ENCODE results near the gene ATP6V0E1. TPM values are rescaled to one million over a fixed set of nuclear protein-coding genes. Genes with fewer than 3 reads are reported as not detected.

Gene ATP6V0E1
- total RNA-seq, 2 donors from 2014 or later = 194 to 218 TPM

GRCh38 chr5:173001229-173001841, 17.8 kb downstream of the ATP6V0E1 start:
- Histone ChIP-seq H3K9ac (ENCODE audit: low read depth in 2 of 2, low read length in 2 of 2) (no peak overlapping the region), H3K27me3 (no peaks in the 10 kb centered on the region), H3K9me3 (no peaks in the 10 kb centered on the region), H3K27ac (no peak overlapping the region), H3K4me1 (no peaks in the 10 kb centered on the region), H3K4me3 (no peak overlapping the region), H3K36me3 (no peaks in the 10 kb centered on the region)
- intact Hi-C loops (cut with DNase I) = no loop called here
- no peak for TF ChIP-seq CTCF (IDR thresholded peaks at IDR 0.05)
- no peak for DNase-seq

GRCh38 chr5:173003360-173003759, 19.8 kb downstream of the ATP6V0E1 start:
- Histone ChIP-seq H3K27me3 (no peaks in the 10 kb centered on the region), H3K36me3 (no peaks in the 10 kb centered on the region), H3K9ac (ENCODE audit: low read depth in 2 of 2, low read length in 2 of 2) (no peak overlapping the region), H3K4me3 (no peak overlapping the region), H3K27ac (no peak overlapping the region), H3K9me3 (no peaks in the 10 kb centered on the region), H3K4me1 (peaks cover 3% of the 10 kb centered on the region)
- intact Hi-C loops (cut with DNase I) = no loop called here
- no peak for DNase-seq
- TF ChIP-seq CTCF (IDR thresholded peaks at IDR 0.05) = no peak

GRCh38 chr5:173004013-173004412, 20.4 kb downstream of the ATP6V0E1 start:
- intact Hi-C loops (cut with DNase I) = no loop called here
- no peak for DNase-seq
- no peaks in the 10 kb centered on the region for H3K36me3 ChIP-seq
- no peaks in the 10 kb centered on the region for H3K9me3 ChIP-seq
- TF ChIP-seq CTCF (IDR thresholded peaks at IDR 0.05) = no peak
- H3K27me3 ChIP-seq = no peaks in the 10 kb centered on the region
- H3K9ac ChIP-seq (ENCODE audit: low read depth in 2 of 2, low read length in 2 of 2) = no peak overlapping the region
- H3K4me1 ChIP-seq = peaks cover 3% of the 10 kb centered on the region
- H3K4me3 ChIP-seq = no peak overlapping the region
- no peak overlapping the region for H3K27ac ChIP-seq

- Histone ChIP-seq H3K4me3 (no peak overlapping the region), H3K9ac (ENCODE audit: low read depth in 2 of 2, low read length in 2 of 2) (no peak overlapping the region), H3K4me1 (peaks cover 3% of the 10 kb centered on the region), H3K36me3 (no peaks in the 10 kb centered on the region), H3K9me3 (no peaks in the 10 kb centered on the region), H3K27me3 (no peaks in the 10 kb centered on the region), H3K27ac (no peak overlapping the region)
- no peak for TF ChIP-seq CTCF (IDR thresholded peaks at IDR 0.05)
- DNase-seq = no peak
- intact Hi-C loops (cut with DNase I) = no loop called here
Measured at GRCh38 chr5:173004447-173004846, 20.9 kb downstream of the ATP6V0E1 start.

- DNase-seq = no peak
- Histone ChIP-seq H3K9ac (ENCODE audit: low read depth in 2 of 2, low read length in 2 of 2) (no peak overlapping the region), H3K27ac (no peak overlapping the region), H3K9me3 (no peaks in the 10 kb centered on the region), H3K36me3 (no peaks in the 10 kb centered on the region), H3K27me3 (no peaks in the 10 kb centered on the region), H3K4me1 (peaks cover 9% of the 10 kb centered on the region), H3K4me3 (no peak overlapping the region)
- TF ChIP-seq CTCF (IDR thresholded peaks at IDR 0.05) = no peak
- intact Hi-C loops (cut with DNase I) = no loop called here
Measured at GRCh38 chr5:173010021-173010420, 26.4 kb downstream of the ATP6V0E1 start.
